HG02759 (cell line): ENCODE measurements around the gene HM13.
"Not testable (repeated sequence)": the region's sequence is repeated elsewhere in the genome, so short reads cannot be mapped to it uniquely, and the experiment has no call there.

Experiments
- ATAC-seq: cut with Tn5 transposase; IDR thresholded peaks from one replicate; pipeline ENCODE4 v1.9.1; 2021; ENCODE audit warnings: mild to moderate bottlenecking, moderate library complexity; ENCODE audit not compliant: unreplicated experiment

HM13 gene

GRCh38 chr20:31605902-31606803, 91.9 kb downstream of the HM13 start:
- ATAC-seq: no peak

GRCh38 chr20:31606804-31607639, 92.8 kb downstream of the HM13 start:
- ATAC-seq: no peak

- ATAC-seq: no peak
Measured at GRCh38 chr20:31607640-31608250, 93.5 kb downstream of the HM13 start.

GRCh38 chr20:31608251-31608945, 94.2 kb downstream of the HM13 start:
- no peak for ATAC-seq

GRCh38 chr20:31612271-31612640, 98.0 kb downstream of the HM13 start:
- not testable (repeated sequence) for ATAC-seq

- no peak for ATAC-seq
Measured at GRCh38 chr20:31615416-31615815, 101.2 kb downstream of the HM13 start.

- no peak for ATAC-seq
Measured at GRCh38 chr20:31617432-31618104, 103.3 kb downstream of the HM13 start.
